Measurements from ENCODE around the gene DHX38.

Gene DHX38

DNA sequence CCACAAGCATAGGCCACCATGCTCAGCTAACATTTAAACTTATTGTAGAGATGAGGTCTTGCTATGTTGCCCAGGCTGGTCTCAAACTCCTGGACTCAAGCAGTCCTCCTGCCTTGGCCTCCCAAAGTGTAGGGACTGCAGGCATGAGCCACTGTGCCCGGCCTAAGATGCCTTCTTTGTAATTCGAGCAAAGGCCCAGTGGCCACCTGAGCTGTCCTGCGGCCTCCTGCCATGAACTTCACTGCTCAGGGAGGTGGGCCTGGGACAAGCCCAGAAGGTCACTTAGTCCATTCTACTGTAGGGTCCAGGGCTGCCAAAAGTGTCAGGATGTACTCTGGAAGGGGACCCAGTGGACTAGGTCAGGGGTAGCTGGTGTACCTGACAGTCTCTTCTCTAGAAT lies 30.5 kb downstream of the DHX38 start:
- no peak for DNase-seq (ENCODE audit: extremely low spot score)
- TF ChIP-seq ARNT (IDR thresholded peaks at IDR 0.05) (no peak), L3MBTL2 (conservative IDR thresholded peaks at IDR 0.05) (no peak), ZNF384 (IDR thresholded peaks at IDR 0.05) (no peak), NFRKB (IDR thresholded peaks at IDR 0.05) (no peak), FOXA1 (IDR thresholded peaks at IDR 0.05) (no peak), FOXK2 (IDR thresholded peaks at IDR 0.05) (no peak), HDGF (IDR thresholded peaks at IDR 0.05; ENCODE audit: borderline replicate concordance) (no peak), TARDBP (IDR thresholded peaks at IDR 0.05) (no peak), ELF4 (IDR thresholded peaks at IDR 0.05) (no peak), SP1 (IDR thresholded peaks at IDR 0.05) (no peak), SUZ12 (IDR thresholded peaks at IDR 0.05) (no peak), CTBP1 (IDR thresholded peaks at IDR 0.05; ENCODE audit: borderline replicate concordance) (no peak), FOXM1 (IDR thresholded peaks at IDR 0.05; ENCODE audit: borderline replicate concordance) (no peak)
- TF ChIP-seq, protein P1, sequence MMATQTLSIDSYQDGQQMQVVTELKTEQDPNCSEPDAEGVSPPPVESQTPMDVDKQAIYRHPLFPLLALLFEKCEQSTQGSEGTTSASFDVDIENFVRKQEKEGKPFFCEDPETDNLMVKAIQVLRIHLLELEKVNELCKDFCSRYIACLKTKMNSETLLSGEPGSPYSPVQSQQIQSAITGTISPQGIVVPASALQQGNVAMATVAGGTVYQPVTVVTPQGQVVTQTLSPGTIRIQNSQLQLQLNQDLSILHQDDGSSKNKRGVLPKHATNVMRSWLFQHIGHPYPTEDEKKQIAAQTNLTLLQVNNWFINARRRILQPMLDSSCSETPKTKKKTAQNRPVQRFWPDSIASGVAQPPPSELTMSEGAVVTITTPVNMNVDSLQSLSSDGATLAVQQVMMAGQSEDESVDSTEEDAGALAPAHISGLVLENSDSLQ (IDR thresholded peaks at IDR 0.05), result no peak
- CTCF ChIA-PET, result interaction anchor here (0.7 to 1.9 kb wide), 4 partner anchors 10 to 343 kb away, joined by 3 to 12 read pairs (median 3); no protein-coding TSS in a partner anchor
- POLR2A ChIA-PET, result no interaction called here

DNA sequence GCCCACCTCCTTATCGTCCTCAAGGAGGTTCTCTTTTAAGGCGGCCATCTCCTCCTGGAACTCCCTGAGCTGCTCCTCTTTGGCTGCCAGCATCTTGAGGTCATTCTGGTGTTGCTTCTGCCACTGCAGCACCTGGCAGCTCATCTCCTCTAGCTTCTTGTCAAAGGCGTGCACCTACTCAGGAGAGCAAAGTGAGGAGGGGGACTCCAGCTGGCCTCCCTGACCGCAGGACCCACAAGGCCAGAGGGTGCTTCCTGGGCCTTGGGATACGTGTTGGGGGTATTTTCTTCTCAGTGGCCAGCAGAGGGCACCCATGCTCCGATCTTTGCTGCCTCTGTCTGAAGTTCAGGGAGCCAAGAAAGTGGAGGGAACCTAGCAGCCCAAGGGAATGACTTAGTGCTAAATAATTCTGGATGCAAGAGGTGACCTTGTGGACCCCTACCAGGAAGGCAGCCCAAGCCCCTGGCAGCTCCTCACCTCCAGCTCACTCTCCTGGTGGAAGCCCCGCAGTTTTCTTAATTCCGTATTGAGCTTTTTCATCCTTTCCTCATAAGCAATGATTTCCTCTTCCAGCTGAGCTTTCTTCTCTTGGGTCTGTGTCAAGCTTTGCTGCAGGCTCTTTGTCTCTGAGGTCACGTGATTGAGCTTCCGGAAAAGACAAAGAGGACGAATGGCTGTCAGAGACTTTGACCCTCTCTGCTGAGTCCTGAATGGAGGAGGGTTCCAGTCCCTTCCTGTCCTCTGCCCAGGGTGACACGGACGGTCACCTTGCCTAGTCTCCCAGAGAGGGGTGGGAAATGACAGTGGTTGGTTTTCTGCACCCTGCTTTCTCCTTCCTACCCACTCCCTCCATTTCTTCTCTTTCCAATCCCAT lies 31.4 kb downstream of the DHX38 start:
- ChIA-PET POLR2A (no interaction called here), CTCF (interaction anchor here (0.6 to 1.9 kb wide), 5 partner anchors 11 to 342 kb away, joined by 3 to 12 read pairs (median 3); no protein-coding TSS in a partner anchor)

DNA sequence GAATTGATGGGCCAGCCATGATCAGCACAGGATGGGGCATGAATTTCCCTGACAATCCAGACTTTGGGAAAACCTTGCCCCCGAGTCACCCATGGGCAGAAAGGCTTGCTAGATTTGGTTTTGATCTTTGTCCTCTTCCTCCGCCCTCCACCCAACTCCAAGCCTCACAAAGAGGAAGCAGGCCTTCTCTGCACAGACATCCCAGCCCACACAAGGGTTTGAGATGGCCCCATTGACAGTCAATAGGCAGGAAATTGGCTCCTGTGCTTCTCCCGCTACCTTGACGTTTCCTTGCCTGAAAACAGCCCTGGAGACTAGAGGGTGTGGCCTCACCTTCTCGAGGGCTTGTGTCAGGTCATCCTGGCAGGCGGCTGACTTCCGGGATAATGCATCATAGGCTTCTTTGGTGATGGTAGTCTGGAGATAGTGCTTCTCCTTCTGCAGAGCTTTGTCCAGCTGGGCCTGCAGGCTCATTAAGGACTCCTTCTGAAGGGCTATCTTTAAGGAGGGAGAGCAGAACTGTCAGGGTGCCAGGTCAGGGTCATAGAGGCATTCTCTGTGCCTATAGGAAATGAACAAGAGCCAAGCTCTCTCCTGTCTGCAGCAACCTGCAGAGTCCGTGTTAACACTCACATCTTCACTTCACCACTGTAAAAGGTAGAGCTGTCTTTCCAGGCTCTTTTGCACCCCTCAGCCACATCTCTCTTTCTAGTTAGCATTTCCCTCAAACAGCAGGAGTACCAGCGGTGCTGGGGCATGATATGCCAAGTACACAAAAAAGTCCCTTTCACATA lies 32.2 kb downstream of the DHX38 start:
- CTCF ChIA-PET, result interaction anchor here (1.4 to 1.9 kb wide), 2 partner anchors 24 to 341 kb away, joined by 3 to 12 read pairs; no protein-coding TSS in a partner anchor
- TF ChIP-seq LEF1 (IDR thresholded peaks at IDR 0.05; ENCODE audit: borderline replicate concordance) (no peak), BHLHE40 (IDR thresholded peaks at IDR 0.05; ENCODE audit: borderline replicate concordance) (no peak), HDGF (IDR thresholded peaks at IDR 0.05; ENCODE audit: borderline replicate concordance) (no peak), FOXA1 (IDR thresholded peaks at IDR 0.05) (no peak), SUZ12 (IDR thresholded peaks at IDR 0.05) (no peak), L3MBTL2 (conservative IDR thresholded peaks at IDR 0.05) (no peak), ELF4 (IDR thresholded peaks at IDR 0.05) (no peak), FOXK2 (IDR thresholded peaks at IDR 0.05) (no peak), CTBP1 (IDR thresholded peaks at IDR 0.05; ENCODE audit: borderline replicate concordance) (no peak), TARDBP (IDR thresholded peaks at IDR 0.05) (no peak), SP1 (IDR thresholded peaks at IDR 0.05) (no peak)
- TF ChIP-seq, protein P1 (IDR thresholded peaks at IDR 0.05), result no peak
- POLR2A ChIA-PET, result no interaction called here
- DNase-seq (ENCODE audit: extremely low spot score), result no peak

More for the DNA sequence above, 31.4 kb downstream of the DHX38 start:
- peak; percentile 78 for DNase-seq (ENCODE audit: extremely low spot score)
- TF ChIP-seq FOXM1 (IDR thresholded peaks at IDR 0.05; ENCODE audit: borderline replicate concordance), result no peak
- TF ChIP-seq SUZ12 (IDR thresholded peaks at IDR 0.05), result no peak
- TF ChIP-seq NFRKB (IDR thresholded peaks at IDR 0.05), result no peak
- TF ChIP-seq BHLHE40 (IDR thresholded peaks at IDR 0.05; ENCODE audit: borderline replicate concordance), result no peak
- no peak for TF ChIP-seq LEF1 (IDR thresholded peaks at IDR 0.05; ENCODE audit: borderline replicate concordance)
- TF ChIP-seq TARDBP (IDR thresholded peaks at IDR 0.05), result no peak
- TF ChIP-seq, protein P1 (IDR thresholded peaks at IDR 0.05), result no peak

DNA sequence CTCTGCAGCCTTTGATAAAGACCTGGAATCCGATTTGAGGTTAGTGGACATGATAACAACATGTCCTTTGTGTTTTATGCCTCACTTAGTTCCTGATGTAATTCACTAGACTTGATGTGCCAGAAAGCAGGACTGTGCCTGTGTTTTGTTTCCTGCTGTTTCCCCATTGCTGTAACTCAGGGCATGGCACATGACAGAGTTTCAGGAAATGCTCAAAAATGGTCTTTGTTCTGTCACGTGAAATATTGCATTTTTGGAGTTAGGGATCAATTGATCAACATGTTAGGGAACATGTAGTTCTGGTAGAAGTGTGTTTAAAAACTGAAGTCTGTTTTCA lies 32.8 kb downstream of the DHX38 start:
- no peak for TF ChIP-seq HDGF (IDR thresholded peaks at IDR 0.05; ENCODE audit: borderline replicate concordance)
- no peak for TF ChIP-seq BHLHE40 (IDR thresholded peaks at IDR 0.05; ENCODE audit: borderline replicate concordance)
- TF ChIP-seq CTBP1 (IDR thresholded peaks at IDR 0.05; ENCODE audit: borderline replicate concordance), result no peak
- no peak for TF ChIP-seq L3MBTL2 (conservative IDR thresholded peaks at IDR 0.05)
- no peak for TF ChIP-seq FOXM1 (IDR thresholded peaks at IDR 0.05; ENCODE audit: borderline replicate concordance)
- DNase-seq (ENCODE audit: extremely low spot score), result no peak
- ChIA-PET POLR2A (no interaction called here), CTCF (no interaction called here)

DNA sequence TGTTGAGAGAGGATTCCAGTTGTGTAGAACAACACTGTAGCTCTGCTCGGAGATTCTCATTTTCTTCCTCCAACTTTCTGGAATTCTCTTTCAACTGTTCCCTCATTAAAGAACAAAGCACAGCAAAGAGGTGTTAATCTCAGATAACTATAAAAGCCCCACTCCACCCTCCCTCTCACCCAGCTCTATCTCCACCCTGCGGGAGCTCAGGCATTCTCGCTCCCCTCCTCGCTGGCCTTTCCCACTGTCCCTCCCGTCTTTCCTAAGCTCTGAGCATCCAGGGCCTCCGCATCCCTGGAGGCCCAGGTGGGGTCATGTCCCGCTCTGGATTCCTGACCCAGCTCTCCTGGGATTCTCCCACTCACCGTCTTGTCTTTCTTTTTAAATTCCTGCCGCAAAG lies 35.1 kb downstream of the DHX38 start:
- no peak for DNase-seq (ENCODE audit: extremely low spot score)
- no peak for TF ChIP-seq L3MBTL2 (conservative IDR thresholded peaks at IDR 0.05)
- TF ChIP-seq FOXK2 (IDR thresholded peaks at IDR 0.05), result no peak
- no peak for TF ChIP-seq NFRKB (IDR thresholded peaks at IDR 0.05)
- TF ChIP-seq ZNF384 (IDR thresholded peaks at IDR 0.05), result no peak
- no peak for TF ChIP-seq LEF1 (IDR thresholded peaks at IDR 0.05; ENCODE audit: borderline replicate concordance)
- no peak for TF ChIP-seq ARNT (IDR thresholded peaks at IDR 0.05)
- TF ChIP-seq, protein P1 (IDR thresholded peaks at IDR 0.05), result no peak
- TF ChIP-seq TARDBP (IDR thresholded peaks at IDR 0.05), result no peak
- TF ChIP-seq SP1 (IDR thresholded peaks at IDR 0.05), result no peak
- no peak for TF ChIP-seq HDGF (IDR thresholded peaks at IDR 0.05; ENCODE audit: borderline replicate concordance)
- TF ChIP-seq BHLHE40 (IDR thresholded peaks at IDR 0.05; ENCODE audit: borderline replicate concordance), result no peak
- no peak for TF ChIP-seq CTBP1 (IDR thresholded peaks at IDR 0.05; ENCODE audit: borderline replicate concordance)
- no peak for TF ChIP-seq ELF4 (IDR thresholded peaks at IDR 0.05)
- no peak for TF ChIP-seq FOXM1 (IDR thresholded peaks at IDR 0.05; ENCODE audit: borderline replicate concordance)
- TF ChIP-seq SUZ12 (IDR thresholded peaks at IDR 0.05), result no peak
- no peak for TF ChIP-seq FOXA1 (IDR thresholded peaks at IDR 0.05)
- ChIA-PET CTCF (no interaction called here), POLR2A (interaction anchor here (0.6 to 1.3 kb wide), 2 partner anchors 35 to 1087 kb away, joined by 3 to 4 read pairs; partner anchors contain the start of genes DHX38 and TXNL4B)
